ENCODE results near the gene KDELR3.

- TF ChIP-seq CTCF (IDR thresholded peaks at IDR 0.05 in 8 of 11, conservative IDR thresholded peaks at IDR 0.05 in 3 of 11) (no peak), POLR2A (IDR thresholded peaks at IDR 0.05) (no peak)
These were observed 3.3 kb downstream of the KDELR3 start for GRCh38 chr22:38471237-38471636.

Measured in spleen (tissue), 7 donors.